H1 (cell line): ENCODE data around the gene DCTN3. TPM values are rescaled to one million over a fixed set of nuclear protein-coding genes. Genes with fewer than 3 reads are reported as not detected.

Experiments
- ATF3 ChIP-seq: IDR thresholded peaks from 2 replicates; pipeline ENCODE4 v1.6.1; 2011; ENCODE audit warnings: low read depth, mild to moderate bottlenecking, low read length; ENCODE audit not compliant: insufficient read depth
- CHD2 ChIP-seq: IDR thresholded peaks from 2 replicates; pipeline ENCODE4 v1.6.1; 2012; ENCODE audit warnings: low read length, improper control_type of control experiment
- CREB1 ChIP-seq: IDR thresholded peaks from 2 replicates; pipeline ENCODE4 v1.6.1; 2012; ENCODE audit warnings: inconsistent platforms
- CTCF ChIP-seq, 3 experiments: IDR thresholded peaks; 1 replicate in 2 of 3; 2 replicates in 1 of 3; pipeline versions ENCODE4 v1.5.1 to v1.6.1; 2011; ENCODE audit warnings: low read length in 3 of 3, mild to moderate bottlenecking in 3 of 3, inconsistent platforms in 2 of 3, low read depth in 1 of 3, moderate library complexity in 1 of 3; ENCODE audit not compliant: insufficient read depth in 1 of 3; ENCODE audit errors: control extremely low read depth in 1 of 3
- EGR1 ChIP-seq: IDR thresholded peaks from 2 replicates; pipeline ENCODE4 v1.6.1; 2011; ENCODE audit warnings: low read depth, low read length, borderline replicate concordance
- EZH2 ChIP-seq: fragments of 200-600 bp; sonication (generic); IDR thresholded peaks from 2 replicates; pipeline ENCODE4 v1.7.1; 2012; ENCODE audit warnings: low read depth, mild to moderate bottlenecking, moderate library complexity, low read length, inconsistent platforms; ENCODE audit not compliant: severe bottlenecking
- GABPA ChIP-seq: IDR thresholded peaks from 2 replicates; pipeline ENCODE4 v1.6.1; 2011; ENCODE audit warnings: mild to moderate bottlenecking, low read length, moderate library complexity, borderline replicate concordance; ENCODE audit not compliant: insufficient read depth
- GTF2F1 ChIP-seq: IDR thresholded peaks from 2 replicates; pipeline ENCODE4 v1.6.1; 2012; ENCODE audit warnings: low read depth, low read length, improper control_type of control experiment, borderline replicate concordance
- NANOG ChIP-seq: IDR thresholded peaks from 2 replicates; pipeline ENCODE4 v1.6.1; 2011; ENCODE audit warnings: low read length, low read depth, mild to moderate bottlenecking, inconsistent platforms; ENCODE audit not compliant: insufficient read depth, poor library complexity, severe bottlenecking
- NRF1 ChIP-seq: IDR thresholded peaks from 2 replicates; pipeline ENCODE4 v1.6.1; 2011; ENCODE audit warnings: mild to moderate bottlenecking, low read depth, low read length, improper control_type of control experiment
- POLR2AphosphoS5 ChIP-seq: IDR thresholded peaks from 2 replicates; pipeline ENCODE4 v1.6.1; 2011; ENCODE audit warnings: low read depth, low read length
- RBBP5 ChIP-seq: IDR thresholded peaks from 2 replicates; pipeline ENCODE4 v1.7.1; 2012; ENCODE audit warnings: low read depth, mild to moderate bottlenecking, inconsistent platforms, low read length, moderate library complexity, borderline replicate concordance
- RNF2 ChIP-seq: fragments of 200-900, 300-1000 bp; sonication (generic); IDR thresholded peaks from 2 replicates; pipeline ENCODE4 v1.7.1; 2016; ENCODE audit warnings: borderline replicate concordance, low read depth, mild to moderate bottlenecking, antibody characterized with exemption, low read length; ENCODE audit not compliant: poor library complexity, severe bottlenecking; ENCODE audit errors: missing control alignments
- SP1 ChIP-seq: IDR thresholded peaks from 2 replicates; pipeline ENCODE4 v1.6.1; 2011; ENCODE audit warnings: low read depth, low read length
- SRF ChIP-seq: IDR thresholded peaks from 2 replicates; pipeline ENCODE4 v1.6.1; 2011; ENCODE audit warnings: mild to moderate bottlenecking, low read depth, low read length, moderate library complexity
- polyA plus RNA-seq, 7 experiments: library from polyadenylated mRNA; depleted of rRNA in 3 of 7; stranded (reverse) in 5 of 7; unstranded in 2 of 7; fragments of >200 nt in 5 of 7; fragments of 200-250 nt in 2 of 7; gene quantifications; 1 replicate in 5 of 7; 2 replicates in 1 of 7; 4 replicates in 1 of 7; pipeline versions ENCODE4 v1.2.1 to v1.2.3, GENCODE V29; 2011 to 2013; ENCODE audit warnings: missing spikeins in 2 of 7, mixed read lengths in 2 of 7
- total RNA-seq: library from RNA; stranded (reverse); fragmentation: NEBNext Ultra II Directional; extraction: Animal tissue kit (Norgen Biotek cat#: 25700); gene quantifications from 2 replicates; pipeline ENCODE4 v1.2.1, GENCODE V29; 2021

The DCTN3 gene
- total and polyA plus RNA-seq, 2 of the 8 experiments (the other 6 are each of a cell fraction or from before 2014, with no cell fraction given) = 25.6 to 39.2 TPM

GRCh38 chr9:34579104-34579807 lies 41.0 kb downstream of the DCTN3 start (continued):
- TF ChIP-seq EZH2 = peak; percentile 59
- TF ChIP-seq CREB1 = no peak
- no peak for TF ChIP-seq CHD2
- TF ChIP-seq NRF1 = no peak
- TF ChIP-seq ATF3 = no peak
- TF ChIP-seq GABPA = no peak
- TF ChIP-seq SP1 = no peak
- no peak for TF ChIP-seq POLR2AphosphoS5
- TF ChIP-seq NANOG = no peak
- TF ChIP-seq EGR1 = no peak
- TF ChIP-seq RNF2 = peak; percentile 36
- no peak for TF ChIP-seq GTF2F1
- no peak for TF ChIP-seq RBBP5
- TF ChIP-seq SRF = no peak
- no peak for TF ChIP-seq CTCF (IDR thresholded peaks at IDR 0.05; ENCODE audit: control extremely low read depth in 1 of 3, insufficient read depth in 1 of 3, low read depth in 1 of 3, low read length in 3 of 3)
